ENCODE results near the gene ARHGAP26.
"Not testable (repeated sequence)": the region's sequence is repeated elsewhere in the genome, so short reads cannot be mapped to it uniquely, and the experiment has no call there.

ARHGAP26 gene

DNA sequence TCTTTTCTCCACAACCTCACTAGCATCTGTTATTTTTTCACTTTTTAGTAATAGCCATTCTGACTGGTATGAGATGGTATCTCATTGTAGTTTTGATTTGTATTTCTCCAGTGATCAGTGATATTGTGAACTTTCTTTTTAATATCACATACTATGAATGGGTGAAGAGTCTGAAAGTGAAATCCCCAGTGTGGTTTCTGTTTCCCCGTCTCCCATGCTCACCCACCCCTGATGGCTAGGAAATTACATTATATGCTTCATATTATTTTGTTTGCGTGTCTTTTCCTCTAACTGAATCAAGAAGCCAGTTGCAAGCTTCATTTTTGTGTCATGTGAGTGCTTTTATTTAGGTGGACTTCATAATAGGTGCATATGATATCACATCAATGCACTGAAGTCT is 171.1 kb downstream of the ARHGAP26 start:
- no peak for DNase-seq

DNA sequence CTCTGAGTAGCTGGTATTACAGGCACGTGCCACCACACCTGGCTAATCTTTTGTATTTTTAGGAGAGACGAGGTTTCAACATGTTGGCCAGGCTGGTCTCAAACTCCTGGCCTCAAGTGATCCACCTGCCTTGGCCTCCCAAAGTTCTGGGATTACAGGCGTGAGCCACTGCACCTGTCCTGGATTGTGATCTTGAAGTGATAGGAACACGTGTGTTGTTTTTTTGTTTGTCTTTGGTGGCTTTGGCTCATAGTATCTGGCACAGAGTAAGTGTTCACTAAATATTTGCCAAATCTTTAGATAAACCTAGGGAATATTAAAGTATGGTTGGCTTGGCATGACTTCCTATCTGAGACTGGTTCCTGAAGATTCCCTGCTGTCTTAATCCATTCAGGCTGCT is 172.7 kb downstream of the ARHGAP26 start:
- DNase-seq: no peak

DNA sequence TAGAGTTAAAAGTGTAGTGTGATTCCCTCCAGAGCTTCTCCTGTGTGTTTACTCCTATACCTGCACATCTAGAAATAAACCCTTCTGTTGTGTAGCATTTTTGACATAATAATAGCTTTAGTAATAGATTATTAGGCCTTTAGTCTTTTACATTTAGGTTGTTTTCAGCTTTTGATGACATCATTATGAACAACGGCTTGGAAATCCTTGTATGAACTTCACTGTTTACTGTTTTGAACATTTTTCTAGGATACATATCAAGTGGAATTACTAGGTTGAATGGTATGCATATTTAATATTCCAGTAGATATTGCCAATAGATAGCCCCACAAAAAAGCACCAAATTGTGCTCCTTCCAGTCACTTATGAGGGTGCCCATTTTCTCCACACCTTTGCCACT is 174.0 kb downstream of the ARHGAP26 start:
- no peak for DNase-seq

DNA sequence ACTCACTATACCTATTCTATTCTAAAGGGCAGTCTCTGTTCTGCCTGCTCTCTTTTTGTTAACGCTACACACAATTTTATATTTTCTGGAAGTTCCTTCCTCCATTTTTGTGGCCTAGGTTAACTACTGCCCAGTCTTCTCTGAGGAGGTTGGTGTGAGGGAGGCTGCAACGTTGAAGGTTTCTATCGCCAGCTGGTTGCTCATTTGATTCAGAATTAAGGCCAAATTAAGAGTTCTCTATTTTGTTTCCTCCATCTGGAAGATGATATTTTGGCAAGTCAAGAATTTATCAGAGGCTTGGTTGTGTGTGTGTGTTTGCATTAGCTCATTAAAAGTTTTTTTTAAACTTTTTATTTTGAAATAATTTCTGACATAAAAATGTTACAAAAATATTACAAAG is 175.1 kb downstream of the ARHGAP26 start:
- no peak for DNase-seq

DNA sequence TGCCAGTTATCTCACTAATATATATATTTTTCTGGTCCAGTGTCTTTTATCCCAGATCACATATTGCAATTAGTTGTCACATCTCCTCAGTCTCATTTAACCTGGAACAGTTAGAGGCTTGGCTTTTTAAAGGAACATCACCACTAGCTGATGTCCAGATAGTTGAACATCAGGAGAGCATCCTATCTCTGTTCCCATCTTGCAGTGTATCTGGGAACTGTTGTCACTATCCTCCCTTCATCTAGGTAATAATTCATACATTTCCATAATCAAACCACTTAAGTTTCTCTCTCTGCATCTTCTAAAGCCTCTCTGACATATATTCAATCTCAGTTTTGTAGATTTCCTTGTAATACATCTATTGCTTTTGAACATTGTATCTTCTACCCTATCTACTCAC is 175.7 kb downstream of the ARHGAP26 start:
- DNase-seq: no peak

DNA sequence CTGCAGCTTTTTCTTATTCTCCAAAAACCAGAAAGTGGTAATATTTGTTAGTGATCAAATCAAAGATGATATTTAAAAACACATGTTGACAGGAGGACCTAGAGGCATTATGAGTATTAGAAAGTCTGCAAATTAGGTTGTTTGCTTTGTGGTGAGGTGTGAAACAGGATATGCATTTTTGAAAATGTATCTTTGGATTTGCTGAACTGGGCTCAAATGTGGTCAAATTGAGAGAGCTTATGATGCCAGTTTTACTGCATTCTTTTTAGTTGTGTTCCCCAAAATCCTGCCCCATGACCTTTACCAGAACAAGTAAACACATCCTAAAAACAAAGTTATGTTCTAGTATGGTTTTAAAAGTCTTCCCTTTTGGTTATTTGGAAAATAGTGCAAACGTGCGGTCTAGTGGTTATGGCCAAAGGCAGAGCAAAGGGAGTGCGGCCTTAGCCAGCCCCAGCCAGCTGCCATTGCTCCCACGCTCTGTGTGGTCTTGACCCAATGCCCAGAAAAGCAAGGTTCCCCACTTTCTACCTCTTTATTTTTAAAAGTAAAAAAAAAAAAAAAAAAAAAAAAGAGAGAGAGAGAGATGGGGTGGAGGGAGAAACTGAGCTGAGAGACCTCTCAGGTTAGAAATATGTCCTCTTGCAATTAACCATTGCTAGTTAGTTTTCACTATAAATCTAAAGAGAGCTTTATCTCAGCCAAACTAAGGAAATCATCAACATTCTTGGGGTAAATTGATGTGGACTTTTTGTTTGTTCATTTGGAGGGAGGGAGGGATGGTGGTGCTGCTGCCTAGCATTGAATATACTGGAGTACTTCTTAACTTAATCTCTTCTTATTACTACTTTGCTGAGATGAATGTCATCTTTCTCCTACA is 176.6 kb downstream of the ARHGAP26 start:
- no peak for DNase-seq

DNA sequence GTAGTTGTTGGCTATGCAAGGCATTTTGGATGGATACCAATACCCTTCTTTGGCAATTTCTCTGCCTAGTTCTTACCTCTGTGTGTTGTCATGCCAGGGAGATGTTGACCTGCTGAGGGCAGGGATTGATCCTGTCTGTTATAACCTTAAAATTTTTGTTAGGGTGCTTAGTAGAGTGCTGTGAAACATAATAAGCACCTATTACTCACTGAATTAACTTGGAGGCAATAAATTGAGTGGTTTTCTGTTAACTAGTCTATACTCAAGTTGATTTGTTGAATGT is 177.2 kb downstream of the ARHGAP26 start:
- no peak for DNase-seq

DNA sequence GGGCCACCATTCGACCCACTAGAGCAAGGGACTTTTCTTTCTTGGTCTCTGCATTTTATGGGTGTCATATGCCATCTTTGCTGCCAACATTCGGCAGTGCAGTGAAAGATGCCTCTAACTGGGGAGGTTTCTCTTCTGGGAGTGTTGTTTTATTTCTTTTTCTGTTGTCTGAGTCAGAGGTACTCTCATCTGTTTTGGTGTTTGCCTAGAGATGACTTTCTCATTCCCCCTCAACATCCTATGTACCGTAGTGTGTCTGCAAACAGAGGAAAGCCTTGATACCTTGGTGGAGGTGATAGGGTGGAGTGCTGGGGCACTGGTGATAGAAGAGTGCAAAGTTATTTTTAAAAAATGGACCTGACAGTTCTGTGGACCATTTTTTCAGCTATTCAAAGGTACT is 182.1 kb downstream of the ARHGAP26 start:
- no peak for DNase-seq

DNA sequence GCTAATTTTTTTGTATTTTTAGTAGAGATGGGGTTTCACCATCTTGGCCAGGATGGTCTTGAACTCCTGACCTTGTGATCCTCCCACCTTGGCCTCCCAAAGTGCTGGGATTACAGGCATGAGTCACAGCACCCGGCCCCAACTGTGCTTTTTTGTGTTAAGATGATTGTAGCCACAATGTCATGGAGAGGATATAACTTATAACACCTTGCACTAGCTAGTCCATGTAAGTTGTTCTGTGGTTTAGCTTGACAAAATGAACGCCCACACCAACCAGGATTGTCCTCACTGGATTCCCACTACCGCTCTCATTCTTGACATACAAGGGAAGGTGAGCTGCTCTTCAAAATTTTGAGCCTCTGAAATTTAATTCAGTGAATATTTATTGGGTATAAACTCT is 182.7 kb downstream of the ARHGAP26 start:
- not testable (repeated sequence) for DNase-seq

DNA sequence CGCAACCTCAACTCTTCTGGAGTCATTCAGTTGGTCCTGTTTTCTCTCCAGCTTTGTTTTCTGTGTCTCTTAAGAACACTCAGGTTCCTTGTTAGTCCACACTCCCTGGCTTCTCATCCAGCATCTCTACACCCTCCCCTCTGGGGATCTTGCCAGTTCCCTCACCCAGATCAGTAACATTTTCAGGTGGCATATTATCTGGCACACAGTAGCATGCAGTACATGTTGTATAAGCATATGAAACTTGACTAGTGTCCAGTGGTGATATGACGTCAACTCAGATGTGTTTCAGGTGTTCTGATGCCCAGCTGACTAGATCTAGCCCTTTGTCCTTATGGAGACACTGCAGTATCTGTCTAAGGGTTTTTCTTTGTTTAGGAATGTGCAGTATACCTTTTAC is 184.3 kb downstream of the ARHGAP26 start:
- no peak for DNase-seq

DNA sequence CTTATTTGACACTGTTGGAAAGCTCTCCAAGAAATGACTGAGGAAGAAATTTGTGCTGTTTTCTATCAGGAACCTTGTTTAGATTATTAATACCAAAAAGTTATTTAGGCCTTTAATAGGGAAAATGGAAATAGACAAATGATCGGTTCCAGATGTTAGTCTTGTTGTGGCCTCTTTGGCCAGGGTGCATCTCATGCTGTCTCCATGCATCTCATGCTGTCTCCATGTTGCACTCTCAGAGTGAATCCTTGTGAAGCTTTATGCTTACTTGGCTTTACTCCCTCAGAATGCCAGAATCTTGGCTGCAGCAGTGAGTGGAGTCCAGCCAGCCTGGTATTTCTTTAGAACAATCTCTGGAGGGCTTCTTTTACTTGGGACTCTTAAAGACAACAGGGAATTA is 185.5 kb downstream of the ARHGAP26 start:
- DNase-seq: no peak

DNA sequence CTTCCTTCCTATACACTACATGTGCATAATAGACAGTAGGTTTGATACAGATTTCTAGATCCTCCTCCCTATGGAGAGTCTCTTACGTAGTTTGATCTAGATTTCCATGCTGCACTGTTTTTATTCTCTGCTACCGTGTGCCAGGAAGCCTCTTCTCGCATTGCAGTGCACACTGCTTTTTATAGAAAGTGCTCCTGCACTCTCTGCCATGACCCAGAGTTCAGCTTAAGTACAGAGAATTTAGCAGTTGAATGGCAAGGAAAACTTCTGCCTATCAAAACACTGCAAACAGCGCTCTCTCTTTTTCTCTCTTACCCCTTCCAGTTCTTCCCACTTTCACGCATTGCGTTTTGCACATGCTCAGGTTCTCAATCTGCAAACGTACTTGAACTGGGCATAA is 187.4 kb downstream of the ARHGAP26 start:
- no peak for DNase-seq

DNA sequence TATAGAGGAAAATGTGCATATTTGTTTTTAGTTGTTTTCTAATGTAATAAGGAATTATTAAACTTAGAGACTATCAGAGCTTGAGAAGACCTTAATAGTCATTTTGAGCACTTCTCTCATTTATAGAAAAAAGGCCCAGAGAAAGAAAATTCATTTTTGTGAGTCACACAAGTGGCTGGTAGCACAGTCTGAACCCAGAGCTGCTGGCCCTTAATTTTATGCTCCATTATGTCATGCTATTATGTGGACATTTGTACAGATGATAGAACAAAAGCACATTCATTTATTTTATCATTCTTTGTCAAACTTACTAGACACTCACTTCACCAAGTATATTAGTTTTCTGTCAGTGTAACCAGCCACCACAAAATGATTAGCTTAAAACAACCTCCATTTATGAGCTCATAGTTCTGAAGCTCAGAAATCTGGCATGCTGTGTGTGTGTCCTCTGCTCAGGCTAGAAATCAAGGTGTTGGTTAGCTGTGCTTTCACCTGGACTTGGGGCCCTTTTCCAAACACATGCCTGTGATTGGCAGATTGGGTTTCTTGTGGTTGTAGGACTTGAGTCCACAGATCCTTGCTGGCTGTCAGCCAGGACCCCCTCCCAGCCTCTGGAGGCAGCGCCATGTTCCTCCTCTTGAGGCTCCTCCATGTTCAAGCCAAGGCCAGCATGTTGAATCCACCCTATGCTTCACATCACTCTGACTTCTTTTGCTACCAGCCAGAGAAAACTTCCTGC is 188.9 kb downstream of the ARHGAP26 start:
- DNase-seq: no peak

DNA sequence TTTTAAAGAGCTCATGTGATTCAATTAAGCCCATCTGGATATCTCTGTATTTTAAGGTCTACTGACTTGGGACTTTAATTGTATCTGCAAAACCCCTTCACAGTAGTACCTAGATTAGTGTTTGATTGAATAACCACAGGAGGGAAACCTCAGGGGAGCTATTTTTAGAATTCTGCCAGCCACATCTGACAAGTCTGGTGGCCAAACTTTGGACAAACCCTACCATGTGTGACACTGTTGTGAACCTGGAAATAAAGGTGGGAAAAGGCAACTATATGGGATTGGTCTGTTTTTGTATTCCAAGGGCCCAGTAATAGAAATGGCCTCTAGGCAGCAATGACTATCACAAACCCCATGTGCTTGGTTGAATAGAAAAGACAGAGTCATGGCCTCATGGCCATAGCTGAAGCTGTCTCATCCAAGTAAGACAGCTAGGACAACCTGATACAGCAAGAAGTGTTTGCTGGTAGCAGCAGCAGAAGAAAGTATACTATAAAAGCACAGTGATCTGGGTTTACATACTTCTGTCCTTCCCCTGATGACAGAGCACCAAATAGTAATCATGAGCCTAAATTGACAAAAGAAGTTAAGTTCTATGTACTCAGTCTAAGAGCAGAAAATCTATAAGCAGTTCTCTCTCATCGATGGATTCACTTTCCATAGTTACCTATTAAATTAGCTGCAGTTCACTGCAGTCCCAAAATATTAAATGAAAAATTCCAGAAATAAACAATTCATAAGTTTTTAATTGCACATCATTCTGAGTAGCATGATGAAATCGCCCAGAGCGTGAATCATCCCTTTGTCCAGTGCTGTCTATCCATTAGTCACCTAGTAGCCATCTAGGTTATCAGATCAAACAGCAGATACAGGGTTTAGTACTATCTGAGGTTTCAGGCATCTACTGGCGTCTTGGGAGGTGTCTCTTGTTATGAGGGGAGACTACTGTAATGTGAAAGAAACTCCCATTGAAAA is 189.8 kb downstream of the ARHGAP26 start:
- no peak for DNase-seq

DNA sequence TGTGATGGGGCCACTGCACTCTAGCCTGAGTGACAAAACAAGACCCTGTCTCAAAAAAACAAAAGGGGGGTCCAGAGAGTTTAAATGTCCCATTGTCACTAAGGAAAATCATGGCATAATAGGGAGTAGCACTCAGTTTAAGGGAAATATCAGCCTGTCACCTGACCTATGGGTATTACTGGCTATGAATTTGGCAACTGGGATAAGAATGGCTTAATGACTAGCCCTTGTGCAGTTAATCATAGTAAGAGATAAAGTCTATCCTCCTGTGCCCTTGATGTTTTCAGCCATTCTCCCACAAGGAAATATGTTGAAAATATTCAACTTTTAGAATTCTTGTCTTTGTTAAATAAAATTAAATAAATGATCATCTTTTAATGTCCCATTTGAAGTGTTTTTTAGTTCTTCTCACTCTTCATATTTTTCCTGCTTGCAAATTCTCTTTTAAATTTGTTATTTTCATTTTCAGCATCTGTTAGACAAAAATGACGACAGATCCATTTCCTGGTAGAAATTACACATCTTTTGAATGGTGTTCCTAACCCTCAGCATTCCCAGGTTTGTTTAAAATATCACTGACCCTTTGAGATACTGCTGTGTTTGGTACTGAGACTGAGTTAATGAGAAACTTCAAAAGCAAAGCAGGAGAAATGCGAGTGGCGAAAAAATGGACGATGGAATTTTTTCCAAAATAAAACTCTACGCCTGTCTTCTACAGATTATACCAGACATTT is 191.4 kb downstream of the ARHGAP26 start:
- no peak for DNase-seq

DNA sequence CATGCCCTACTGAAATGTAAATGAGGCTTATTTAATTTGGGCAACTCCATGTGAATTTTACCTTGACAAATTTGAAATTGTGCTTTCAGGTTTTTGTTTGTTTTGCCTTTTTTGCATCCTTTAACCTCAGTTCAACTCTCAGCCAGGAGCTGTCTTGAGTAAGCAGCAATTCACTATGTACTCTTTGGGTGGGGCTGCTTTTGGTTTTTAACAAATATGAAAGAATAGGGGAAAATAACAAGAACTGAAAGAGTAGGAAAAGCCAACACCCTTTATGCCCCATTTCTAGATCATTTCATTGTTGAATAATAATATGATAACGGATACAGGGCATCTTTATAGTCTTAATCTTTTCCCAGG is 192.0 kb downstream of the ARHGAP26 start:
- DNase-seq: no peak

DNA sequence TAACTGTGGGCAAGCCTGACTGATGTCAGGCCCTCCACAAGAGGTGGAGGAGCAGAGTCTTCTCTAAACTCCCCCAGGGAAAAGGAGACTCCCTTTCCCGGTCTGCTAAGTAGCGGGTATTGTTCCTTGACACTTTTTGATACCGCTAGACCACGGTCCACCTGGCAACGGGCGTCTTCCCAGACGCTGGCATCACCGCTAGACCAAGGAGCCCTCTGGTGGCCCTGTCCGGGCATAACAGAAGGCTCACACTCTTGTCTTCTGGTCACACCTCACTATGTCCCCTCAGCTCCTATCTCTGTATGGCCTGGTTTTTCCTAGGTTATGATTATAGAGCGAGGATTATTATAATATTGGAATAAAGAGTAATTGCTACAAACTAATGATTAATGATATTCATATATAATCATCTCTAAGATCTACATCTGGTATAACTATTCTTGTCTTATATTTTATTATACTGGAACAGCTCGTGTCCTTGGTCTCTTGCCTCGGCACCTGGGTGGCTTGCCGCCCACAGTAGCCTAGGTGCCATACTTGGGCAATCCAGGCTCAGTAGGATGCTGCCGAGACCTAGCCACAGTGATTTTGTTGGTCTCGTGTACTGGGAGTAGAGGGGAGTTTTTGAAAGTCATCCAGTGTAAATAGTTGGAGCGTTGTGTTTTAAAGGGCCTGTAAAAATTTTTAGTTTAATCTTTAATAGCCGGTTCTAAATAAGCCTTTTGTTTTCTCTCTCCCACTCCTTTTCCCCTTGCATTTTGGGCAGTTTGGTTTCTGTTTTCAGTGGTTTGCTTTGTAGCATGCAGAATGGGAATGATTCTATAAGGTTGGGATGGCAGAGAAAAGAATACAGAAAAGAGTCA is 195.3 kb downstream of the ARHGAP26 start:
- not testable (repeated sequence) for DNase-seq

DNA sequence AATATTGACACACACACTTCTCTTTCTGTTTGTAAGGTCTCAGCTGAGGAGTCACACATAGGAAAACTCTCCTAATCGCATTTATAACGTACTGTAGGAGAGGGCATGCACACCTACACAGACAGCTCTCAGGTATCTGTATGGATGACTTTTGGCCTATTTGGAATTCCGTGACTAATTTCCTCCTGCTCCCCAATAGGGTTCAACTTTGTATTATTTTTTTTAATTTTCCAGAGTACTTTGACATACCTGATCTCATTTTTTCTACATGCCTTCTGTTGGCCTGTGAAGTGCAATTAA is 195.9 kb downstream of the ARHGAP26 start:
- DNase-seq: no peak

DNA sequence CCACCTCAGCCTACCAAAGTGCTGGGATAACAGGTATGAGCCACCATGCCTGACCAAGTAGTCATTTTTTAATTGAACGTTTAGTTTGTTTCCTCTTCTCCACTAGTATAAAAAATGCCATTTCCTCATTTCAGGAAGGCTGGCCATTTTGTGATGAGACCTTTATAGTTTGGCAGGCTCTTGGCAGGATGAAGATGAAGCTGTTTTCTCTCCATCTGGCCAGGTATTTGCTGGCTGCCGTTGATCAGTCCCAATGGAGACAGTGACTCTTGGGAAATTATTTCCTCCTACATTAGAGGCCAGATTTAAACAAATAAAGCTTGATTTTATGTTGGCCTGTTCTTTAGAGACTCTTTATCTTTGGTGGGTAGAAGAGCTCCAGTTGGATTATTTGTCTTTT is 199.0 kb downstream of the ARHGAP26 start:
- DNase-seq: no peak

DNA sequence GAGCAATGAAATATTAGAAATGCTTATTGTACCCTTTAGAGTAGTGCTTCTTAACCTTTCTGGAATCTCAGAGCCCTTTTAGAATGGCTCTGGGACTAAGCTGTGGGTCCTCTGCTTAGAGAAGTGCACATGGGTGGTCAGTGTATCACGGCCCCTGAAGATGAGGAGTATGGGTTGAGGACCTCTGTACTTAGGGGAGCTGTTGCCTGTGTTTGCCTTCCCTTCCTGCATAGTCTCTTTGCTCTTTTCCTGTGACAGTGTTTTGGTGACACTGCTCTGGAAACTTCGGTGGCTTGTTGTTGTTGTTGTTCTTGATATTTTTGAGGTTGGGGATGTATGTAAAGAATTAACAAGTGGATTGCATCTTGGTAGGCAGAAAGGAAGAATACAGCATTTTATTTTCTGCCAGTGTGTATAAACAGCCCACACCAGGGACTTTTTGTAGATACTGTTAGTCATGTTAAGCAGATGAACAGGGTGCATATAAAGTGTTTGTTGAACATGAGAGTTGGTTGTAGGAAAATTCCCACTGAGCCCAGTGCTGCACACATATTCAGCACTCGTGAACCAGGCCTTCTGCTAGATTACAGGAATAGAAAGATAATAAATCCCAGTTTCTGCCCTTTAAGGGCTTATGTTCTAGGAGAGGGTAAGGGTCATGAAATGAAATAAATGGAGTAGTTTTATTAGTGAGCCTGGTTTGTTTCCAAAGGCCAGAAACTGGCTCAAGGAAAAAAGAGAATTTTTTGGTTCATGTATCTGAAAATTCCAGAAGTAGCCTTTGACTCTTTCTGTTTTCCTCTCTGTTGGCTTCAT is 199.7 kb downstream of the ARHGAP26 start:
- no peak for DNase-seq

DNA sequence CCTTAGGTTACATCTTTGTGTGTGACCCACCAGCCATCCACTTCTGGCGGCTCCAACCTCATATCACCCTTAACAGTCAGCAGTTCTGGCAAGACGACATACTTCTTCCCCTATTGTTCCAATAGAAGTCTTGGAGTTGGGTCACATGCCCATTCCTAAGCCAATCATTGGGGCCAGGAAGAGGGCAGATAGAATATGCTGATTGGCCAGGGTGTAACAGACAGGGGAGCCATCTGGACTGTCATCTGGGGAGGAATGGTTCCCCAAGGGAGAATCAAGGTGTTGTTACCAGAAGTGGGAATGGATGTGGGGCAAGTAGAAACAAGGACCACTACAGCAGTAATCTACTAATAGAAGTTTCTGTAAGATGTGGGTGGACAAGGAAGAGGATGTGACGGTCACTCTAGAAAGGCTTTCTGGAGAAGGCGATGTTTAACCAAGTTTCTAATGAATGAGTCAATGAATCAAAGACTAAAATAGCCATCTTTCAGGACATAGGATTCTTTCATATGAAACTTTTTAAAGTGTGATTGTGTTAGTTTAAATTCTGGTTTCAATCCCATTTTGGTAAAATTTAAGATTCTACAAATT is 200.4 kb downstream of the ARHGAP26 start:
- no peak for DNase-seq
